Vagina (tissue), 2 donors: Measurements from ENCODE around the gene GJB2. TPM values are rescaled to one million over a fixed set of nuclear protein-coding genes. Genes with fewer than 3 reads are reported as not detected.

Experiments
- DNase-seq, 2 donors: peaks; one replicate each; pipeline ENCODE4 v3.0.0-alpha.2; 2017; ENCODE audit errors: extremely low spot score in 2 of 2
- H3K27ac ChIP-seq: fragments of 200-600 bp; sonication (generic); one replicate; pipeline ENCODE4 v1.5.1; 2019
- H3K27me3 ChIP-seq: fragments of 200-600 bp; sonication (generic); one replicate; pipeline ENCODE4 v1.5.1; 2019
- H3K36me3 ChIP-seq, 2 donors: fragments of 200-600 bp; sonication (generic); one replicate each; pipeline ENCODE4 v1.5.1; 2017 to 2019
- H3K4me1 ChIP-seq: fragments of 200-600 bp; sonication (generic); one replicate; pipeline ENCODE4 v1.5.1; 2019
- H3K4me3 ChIP-seq, 2 donors: fragments of 200-600 bp; sonication (generic); 1 replicate in 1 of 2; 2 replicates in 1 of 2; pipeline ENCODE4 v1.5.1; 2016 to 2019
- H3K9me3 ChIP-seq: fragments of 200-600 bp; sonication (generic); one replicate; pipeline ENCODE4 v1.5.1; 2019
- POLR2A ChIP-seq, 2 donors: fragments of 450-650 bp; IDR thresholded peaks; one replicate each; pipeline ENCODE4 v1.6.1; 2017; ENCODE audit warnings: antibody characterized with exemption in 2 of 2, mild to moderate bottlenecking in 2 of 2, moderate library complexity in 2 of 2
- POLR2AphosphoS5 ChIP-seq, 2 donors: sonication (generic); formaldehyde crosslinking; IDR thresholded peaks; one replicate each; pipeline ENCODE4 v1.9.0; 2017; ENCODE audit warnings: antibody characterized with exemption in 2 of 2, mild to moderate bottlenecking in 2 of 2, low read depth in 1 of 2; ENCODE audit not compliant: insufficient read depth in 1 of 2
- intact Hi-C: fragments of 100-400 bp; cut with DNase I; formaldehyde crosslinking; loops from one replicate; pipeline ENCODE4 v1.15.1; 2023
- total RNA-seq: library from RNA; depleted of rRNA; stranded (reverse); fragments of >200 nt; gene quantifications from one replicate; pipeline ENCODE4 v1.2.3, GENCODE V29; 2016
- TF ChIP-seq, protein P1 (sequence below), 3 experiments: fragments of 450-650 bp in 2 of 3; fragments of 200-600 bp in 1 of 3; sonication (generic) in 1 of 3; IDR thresholded peaks; one replicate each; pipeline ENCODE4 v1.5.1; 2017 to 2019; ENCODE audit warnings: antibody characterized with exemption in 3 of 3, mild to moderate bottlenecking in 2 of 3, moderate library complexity in 2 of 3

Gene GJB2
- total RNA-seq, 1 donor from 2014 or later = 217 TPM

- no peaks in the 10 kb centered on the region for H3K36me3 ChIP-seq
- H3K9me3 ChIP-seq = no peaks in the 10 kb centered on the region
- intact Hi-C loops = loop anchor here (10.0 kb wide), 1 partner anchor 286 kb away; no protein-coding TSS in a partner anchor
- H3K27ac ChIP-seq = no peak overlapping the region
- no peak overlapping the region for H3K4me3 ChIP-seq
- H3K27me3 ChIP-seq = peaks cover 6% of the 10 kb centered on the region
- peaks cover 7% of the 10 kb centered on the region for H3K4me1 ChIP-seq
- DNase-seq = no peak
- no peak for TF ChIP-seq POLR2A (IDR thresholded peaks at IDR 0.05)
- TF ChIP-seq POLR2AphosphoS5 (IDR thresholded peaks at IDR 0.05; ENCODE audit: insufficient read depth in 1 of 2, low read depth in 1 of 2) = no peak
- TF ChIP-seq, protein P1, sequence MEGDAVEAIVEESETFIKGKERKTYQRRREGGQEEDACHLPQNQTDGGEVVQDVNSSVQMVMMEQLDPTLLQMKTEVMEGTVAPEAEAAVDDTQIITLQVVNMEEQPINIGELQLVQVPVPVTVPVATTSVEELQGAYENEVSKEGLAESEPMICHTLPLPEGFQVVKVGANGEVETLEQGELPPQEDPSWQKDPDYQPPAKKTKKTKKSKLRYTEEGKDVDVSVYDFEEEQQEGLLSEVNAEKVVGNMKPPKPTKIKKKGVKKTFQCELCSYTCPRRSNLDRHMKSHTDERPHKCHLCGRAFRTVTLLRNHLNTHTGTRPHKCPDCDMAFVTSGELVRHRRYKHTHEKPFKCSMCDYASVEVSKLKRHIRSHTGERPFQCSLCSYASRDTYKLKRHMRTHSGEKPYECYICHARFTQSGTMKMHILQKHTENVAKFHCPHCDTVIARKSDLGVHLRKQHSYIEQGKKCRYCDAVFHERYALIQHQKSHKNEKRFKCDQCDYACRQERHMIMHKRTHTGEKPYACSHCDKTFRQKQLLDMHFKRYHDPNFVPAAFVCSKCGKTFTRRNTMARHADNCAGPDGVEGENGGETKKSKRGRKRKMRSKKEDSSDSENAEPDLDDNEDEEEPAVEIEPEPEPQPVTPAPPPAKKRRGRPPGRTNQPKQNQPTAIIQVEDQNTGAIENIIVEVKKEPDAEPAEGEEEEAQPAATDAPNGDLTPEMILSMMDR (IDR thresholded peaks at IDR 0.05) = no peak
Observed at GRCh38 chr13:20198781-20199180, 6.0 kb upstream of the GJB2 start.

DNA sequence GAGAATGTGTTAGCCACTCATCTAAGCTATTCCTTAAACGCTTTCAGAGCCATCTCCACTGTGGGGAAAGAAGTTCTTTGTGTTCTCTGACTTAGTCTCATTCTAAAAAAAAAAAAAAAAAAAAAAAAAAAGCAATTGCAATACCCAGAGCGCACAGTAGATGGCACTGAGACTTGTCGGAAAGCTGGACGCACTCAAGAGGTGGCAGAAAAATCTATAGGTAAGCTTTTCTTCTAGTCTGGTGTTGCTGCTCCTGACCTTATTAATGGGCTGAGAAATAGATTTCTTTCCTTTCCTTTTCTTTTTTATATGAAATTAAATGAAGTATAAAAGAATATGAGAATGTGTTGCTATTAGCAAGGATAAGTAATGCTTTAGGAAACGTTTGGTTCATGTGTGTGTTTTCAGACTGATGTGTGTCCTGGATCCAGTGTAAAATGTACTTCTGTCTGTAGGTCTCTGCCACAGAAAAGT is 4.7 kb upstream of the GJB2 start:
- Histone ChIP-seq H3K36me3 (no peaks in the 10 kb centered on the region), H3K9me3 (no peaks in the 10 kb centered on the region), H3K4me1 (peaks cover 20% of the 10 kb centered on the region), H3K4me3 (no peak overlapping the region), H3K27ac (no peak overlapping the region), H3K27me3 (peaks cover 6% of the 10 kb centered on the region)
- intact Hi-C loops = loop anchor here (10.0 kb wide), 1 partner anchor 287 kb away; no protein-coding TSS in a partner anchor
- TF ChIP-seq POLR2A (IDR thresholded peaks at IDR 0.05) (no peak), POLR2AphosphoS5 (IDR thresholded peaks at IDR 0.05; ENCODE audit: insufficient read depth in 1 of 2, low read depth in 1 of 2) (no peak)
- TF ChIP-seq, protein P1 (IDR thresholded peaks at IDR 0.05) = peak; percentile 22 to 49 (median 44)
- DNase-seq = no peak

GRCh38 chr13:20195801-20196200 is 3.1 kb upstream of the GJB2 start:
- H3K9me3 ChIP-seq = no peaks in the 10 kb centered on the region
- peaks cover 16% of the 10 kb centered on the region for H3K27me3 ChIP-seq
- DNase-seq = no peak
- H3K27ac ChIP-seq = no peak overlapping the region
- intact Hi-C loops = loop anchor here (10.0 kb wide), 1 partner anchor 289 kb away; no protein-coding TSS in a partner anchor
- no peaks in the 10 kb centered on the region for H3K36me3 ChIP-seq
- H3K4me1 ChIP-seq = peaks cover 36% of the 10 kb centered on the region
- TF ChIP-seq POLR2A (IDR thresholded peaks at IDR 0.05) (no peak), POLR2AphosphoS5 (IDR thresholded peaks at IDR 0.05; ENCODE audit: insufficient read depth in 1 of 2, low read depth in 1 of 2) (no peak)
- TF ChIP-seq, protein P1 (IDR thresholded peaks at IDR 0.05) = no peak
- H3K4me3 ChIP-seq = no peak overlapping the region

GRCh38 chr13:20193907-20194631 is 1.3 kb upstream of the GJB2 start:
- H3K9me3 ChIP-seq = no peaks in the 10 kb centered on the region
- intact Hi-C loops = loop anchor here (5.0 to 10.0 kb wide), 2 partner anchors 291 to 988 kb away; no protein-coding TSS in a partner anchor
- TF ChIP-seq, protein P1 (IDR thresholded peaks at IDR 0.05) = no peak
- TF ChIP-seq POLR2A (IDR thresholded peaks at IDR 0.05) (no peak), POLR2AphosphoS5 (IDR thresholded peaks at IDR 0.05; ENCODE audit: insufficient read depth in 1 of 2, low read depth in 1 of 2) (no peak)
- H3K27me3 ChIP-seq = peaks cover 16% of the 10 kb centered on the region
- H3K4me1 ChIP-seq = peaks cover 39% of the 10 kb centered on the region
- H3K36me3 ChIP-seq = no peaks in the 10 kb centered on the region
- H3K4me3 ChIP-seq = peak overlapping the region; percentile 54 to 59
- H3K27ac ChIP-seq = no peak overlapping the region
- no peak for DNase-seq
